Activated CD4-positive, CD25-positive, alpha-beta regulatory T cell treated with anti-CD3 and anti-CD28 coated beads, Interleukin-2, amount 50 U/mL, for 16 hours (primary cell): ENCODE data around the gene LDB2.

Experiments
- DNase-seq: peaks from one replicate; pipeline ENCODE4 v3.0.0-alpha.2; 2020; ENCODE audit warnings: low read depth, low spot score

LDB2 gene

GRCh38 chr4:16802044-16802443, 96.4 kb downstream of the LDB2 start:
- DNase-seq = no peak

- no peak for DNase-seq
Measured at GRCh38 chr4:16801356-16801755, 97.1 kb downstream of the LDB2 start.

- no peak for DNase-seq
Measured at GRCh38 chr4:16794816-16795445, 103.5 kb downstream of the LDB2 start.

GRCh38 chr4:16791460-16791859, 107.0 kb downstream of the LDB2 start:
- DNase-seq = no peak

GRCh38 chr4:16790508-16790907, 107.9 kb downstream of the LDB2 start:
- no peak for DNase-seq

- DNase-seq = no peak
Measured at GRCh38 chr4:16788868-16789267, 109.6 kb downstream of the LDB2 start.

- DNase-seq = no peak
Measured at GRCh38 chr4:16785793-16786527, 112.5 kb downstream of the LDB2 start.

- no peak for DNase-seq
Measured at GRCh38 chr4:16783119-16783518, 115.3 kb downstream of the LDB2 start.

GRCh38 chr4:16779028-16779675, 119.3 kb downstream of the LDB2 start:
- DNase-seq = no peak

GRCh38 chr4:16777726-16778125, 120.7 kb downstream of the LDB2 start:
- DNase-seq = no peak

GRCh38 chr4:16775411-16776154, 122.9 kb downstream of the LDB2 start:
- DNase-seq = no peak

- no peak for DNase-seq
Measured at GRCh38 chr4:16772366-16772850, 126.0 kb downstream of the LDB2 start.

GRCh38 chr4:16770710-16771285, 127.6 kb downstream of the LDB2 start:
- DNase-seq = no peak

- DNase-seq = no peak
Measured at GRCh38 chr4:16767861-16768260, 130.6 kb downstream of the LDB2 start.

- DNase-seq = no peak
Measured at GRCh38 chr4:16767251-16767650, 131.2 kb downstream of the LDB2 start.

GRCh38 chr4:16765546-16765945, 132.9 kb downstream of the LDB2 start:
- no peak for DNase-seq

- no peak for DNase-seq
Measured at GRCh38 chr4:16764622-16765021, 133.8 kb downstream of the LDB2 start.

- no peak for DNase-seq
Measured at GRCh38 chr4:16760617-16761363, 137.7 kb downstream of the LDB2 start.

GRCh38 chr4:16759931-16760582, 138.4 kb downstream of the LDB2 start:
- DNase-seq = no peak

GRCh38 chr4:16758816-16759215, 139.6 kb downstream of the LDB2 start:
- no peak for DNase-seq
